Activated naive CD8-positive, alpha-beta T cell (primary cell): ENCODE measurements around the gene F10.
"Not testable (repeated sequence)": the region's sequence is repeated elsewhere in the genome, so short reads cannot be mapped to it uniquely, and the experiment has no call there.

Source experiments
- H3K27ac Mint-ChIP-seq: one replicate; pipeline ENCODE4 v1.8.0; 2021; ENCODE audit warnings: mixed read lengths
- H3K27me3 Mint-ChIP-seq: one replicate; pipeline ENCODE4 v1.8.0; 2021; ENCODE audit warnings: mixed read lengths
- H3K36me3 Mint-ChIP-seq: one replicate; pipeline ENCODE4 v1.8.0; 2021; ENCODE audit warnings: mixed read lengths
- H3K4me1 Mint-ChIP-seq: one replicate; pipeline ENCODE4 v1.8.0; 2021; ENCODE audit warnings: low read depth, mixed read lengths
- H3K4me3 Mint-ChIP-seq: one replicate; pipeline ENCODE4 v1.8.0; 2021; ENCODE audit warnings: mild to moderate bottlenecking, mixed read lengths
- H3K9me3 Mint-ChIP-seq: one replicate; pipeline ENCODE4 v1.8.0; 2021; ENCODE audit warnings: low read depth, mixed read lengths

The F10 gene

DNA sequence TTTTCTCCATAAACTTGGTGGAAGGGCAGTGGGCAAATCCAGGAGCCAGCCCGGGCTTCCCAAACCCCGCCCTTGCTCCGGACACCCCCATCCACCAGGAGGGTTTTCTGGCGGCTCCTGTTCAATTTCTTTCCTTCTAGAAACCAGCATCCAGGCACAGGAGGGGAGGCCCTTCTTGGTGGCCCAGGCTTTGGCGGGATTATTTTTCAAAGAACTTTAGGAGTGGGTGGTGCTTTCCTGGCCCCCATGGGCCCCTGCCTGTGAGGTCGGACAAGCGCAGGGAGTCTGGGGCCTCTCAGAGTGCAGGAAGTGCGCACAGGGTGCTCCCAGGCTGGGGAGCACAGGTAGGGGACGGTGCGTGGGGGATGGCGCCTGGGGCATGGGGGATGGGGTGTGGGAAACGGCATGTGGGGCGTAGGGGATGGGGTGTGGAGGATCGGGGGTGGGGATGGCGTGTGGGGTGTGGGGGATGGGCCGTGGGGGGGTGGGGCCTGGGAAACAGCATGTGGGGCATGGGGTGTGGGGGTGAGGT, 16.6 kb upstream of the F10 start:
- Mint-ChIP-seq H3K9me3 (no peaks in the 10 kb centered on the region), H3K27me3 (no peaks in the 10 kb centered on the region), H3K4me1 (peaks cover 2% of the 10 kb centered on the region), H3K4me3 (no peak overlapping the region), H3K27ac (no peak overlapping the region), H3K36me3 (no peaks in the 10 kb centered on the region)

DNA sequence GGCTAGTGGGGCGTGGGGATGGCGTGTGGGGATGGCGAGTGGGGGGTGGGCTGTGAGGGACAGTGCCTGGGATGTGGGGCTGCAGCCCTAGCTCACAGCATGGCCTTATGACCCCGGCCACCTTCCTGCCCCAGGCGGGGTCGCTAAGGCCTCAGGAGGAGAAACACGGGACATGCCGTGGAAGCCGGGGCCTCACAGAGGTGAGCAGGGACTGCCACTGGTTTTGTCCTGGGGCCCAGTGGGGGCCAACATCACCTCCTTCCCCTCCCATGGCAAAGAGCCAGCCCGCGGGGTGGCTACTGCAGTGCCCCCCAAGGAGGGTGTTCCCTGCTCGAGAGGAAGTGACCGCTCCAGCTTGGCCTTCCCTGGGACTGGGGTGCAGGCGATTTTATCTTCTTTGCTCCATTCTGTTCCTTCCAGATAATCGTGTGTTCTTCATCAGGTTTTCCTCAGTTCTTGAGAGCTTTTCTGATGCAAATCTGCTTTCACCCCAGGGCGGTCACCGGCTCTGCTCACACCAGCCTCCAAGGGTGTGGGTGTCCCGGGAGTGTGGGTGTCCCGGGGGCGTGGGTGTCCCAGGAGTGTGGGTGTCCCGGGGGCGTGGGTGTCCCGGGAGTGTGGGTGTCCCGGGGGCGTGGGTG, 15.8 kb upstream of the F10 start:
- Mint-ChIP-seq H3K4me3 (no peak overlapping the region), H3K27ac (no peak overlapping the region), H3K9me3 (no peaks in the 10 kb centered on the region), H3K36me3 (no peaks in the 10 kb centered on the region), H3K27me3 (no peaks in the 10 kb centered on the region), H3K4me1 (peaks cover 3% of the 10 kb centered on the region)

DNA sequence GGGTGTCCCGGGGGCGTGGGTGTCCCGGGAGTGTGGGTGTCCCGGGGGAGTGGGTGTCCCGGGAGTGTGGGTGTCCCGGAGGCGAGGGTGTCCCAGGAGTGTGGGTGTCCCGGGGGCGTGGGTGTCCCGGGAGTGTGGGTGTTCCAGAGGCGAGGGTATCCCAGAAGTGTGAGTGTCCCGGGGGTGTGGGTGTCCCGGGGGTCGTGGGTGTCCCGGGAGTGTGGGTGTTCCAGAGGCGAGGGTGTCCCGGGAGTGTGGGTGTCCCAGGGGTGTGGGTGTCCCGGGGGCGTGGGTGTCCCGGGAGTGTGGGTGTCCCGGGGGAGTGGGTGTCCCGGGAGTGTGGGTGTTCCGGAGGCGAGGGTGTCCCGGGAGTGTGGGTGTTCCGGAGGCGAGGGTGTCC, 14.1 kb upstream of the F10 start:
- H3K9me3 Mint-ChIP-seq, H3K27me3 Mint-ChIP-seq, H3K4me1 Mint-ChIP-seq, H3K36me3 Mint-ChIP-seq, H3K4me3 Mint-ChIP-seq, H3K27ac Mint-ChIP-seq: not testable (repeated sequence)

DNA sequence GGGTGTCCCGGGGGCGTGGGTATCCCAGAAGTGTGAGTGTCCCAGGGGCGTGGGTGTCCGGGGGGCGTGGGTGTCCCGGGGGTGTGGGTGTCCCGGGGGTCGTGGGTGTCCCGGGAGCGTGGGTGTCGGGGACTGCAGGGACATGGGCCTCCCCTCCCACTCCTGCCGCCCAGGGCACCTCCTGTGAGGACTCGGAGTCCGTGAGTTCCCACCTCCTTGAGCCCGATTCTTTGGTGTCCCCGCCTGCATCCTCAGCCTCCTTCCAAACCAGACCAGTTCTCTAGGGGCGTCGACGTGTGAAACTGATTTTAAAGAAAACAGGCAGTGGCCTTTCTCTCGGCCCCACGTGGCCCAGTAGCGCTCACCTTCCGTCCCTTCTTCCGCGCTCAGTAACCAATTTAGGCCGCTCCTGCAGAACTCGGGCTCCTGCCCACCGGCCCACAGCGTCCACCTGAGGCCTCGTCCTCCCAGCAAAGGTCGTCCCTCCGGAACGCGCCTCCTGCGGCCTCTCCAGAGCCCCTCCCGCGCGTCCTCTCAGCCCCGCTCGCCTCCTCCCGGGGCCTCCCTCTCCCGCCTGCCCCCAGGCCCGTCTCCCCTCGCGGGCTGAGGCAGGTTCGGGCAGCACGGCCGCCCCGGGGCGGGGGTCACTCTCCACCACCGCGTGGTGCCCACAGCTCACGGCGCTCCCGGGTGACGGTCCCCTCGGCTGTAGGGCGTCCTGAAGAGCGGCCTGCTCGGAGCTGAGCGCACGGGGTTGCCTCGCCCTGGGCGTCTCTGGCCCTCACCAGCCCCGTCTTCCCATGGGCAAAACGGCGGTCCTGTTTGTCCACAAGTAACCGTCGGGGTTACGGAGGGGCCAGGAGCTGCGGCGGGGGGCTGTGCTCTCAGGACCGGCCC, 13.2 kb upstream of the F10 start:
- Mint-ChIP-seq H3K9me3 (no peaks in the 10 kb centered on the region), H3K27ac (peak overlapping the region; percentile 34), H3K36me3 (no peaks in the 10 kb centered on the region), H3K4me1 (peaks cover 3% of the 10 kb centered on the region), H3K4me3 (peak overlapping the region; percentile 35), H3K27me3 (no peaks in the 10 kb centered on the region)

DNA sequence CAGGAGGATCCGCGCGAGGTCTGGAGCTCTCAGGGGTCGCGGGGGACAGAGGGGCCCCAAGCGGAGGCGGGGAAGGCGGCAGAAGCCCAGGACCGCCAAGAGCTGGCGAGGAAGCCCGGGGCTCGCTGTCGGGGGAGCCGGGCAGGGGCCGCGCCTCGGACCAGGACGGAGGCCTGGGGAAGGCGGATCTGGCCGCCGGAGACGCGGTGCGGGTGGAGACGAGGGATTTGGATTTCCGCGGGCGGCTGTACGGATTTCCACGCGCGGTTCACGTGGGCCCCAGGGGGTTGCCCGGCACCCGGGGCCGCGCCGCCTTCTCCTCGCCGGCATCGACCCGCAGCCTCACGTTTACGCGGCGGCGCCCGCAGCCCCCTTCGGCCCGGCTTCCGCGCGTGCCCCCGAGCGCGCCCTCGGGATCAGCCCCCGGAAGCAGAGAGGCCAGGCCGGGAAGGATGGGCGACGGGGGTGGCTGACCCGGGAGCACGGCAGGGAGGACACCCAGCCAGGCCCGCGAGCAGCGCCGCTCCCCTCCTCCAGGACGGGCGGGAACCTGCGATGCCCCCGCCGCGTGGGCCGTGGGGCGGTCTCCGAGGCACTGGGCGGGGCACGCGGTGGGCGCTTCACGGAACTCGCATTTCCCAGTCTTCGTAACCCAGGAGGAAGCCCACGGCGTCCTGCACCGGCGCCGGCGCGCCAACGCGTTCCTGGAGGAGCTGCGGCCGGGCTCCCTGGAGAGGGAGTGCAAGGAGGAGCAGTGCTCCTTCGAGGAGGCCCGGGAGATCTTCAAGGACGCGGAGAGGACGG, 12.3 kb upstream of the F10 start:
- Mint-ChIP-seq H3K9me3 (no peaks in the 10 kb centered on the region), H3K27me3 (no peaks in the 10 kb centered on the region), H3K4me1 (peaks cover 3% of the 10 kb centered on the region), H3K27ac (no peak overlapping the region), H3K4me3 (peak overlapping the region; percentile 13), H3K36me3 (no peaks in the 10 kb centered on the region)

DNA sequence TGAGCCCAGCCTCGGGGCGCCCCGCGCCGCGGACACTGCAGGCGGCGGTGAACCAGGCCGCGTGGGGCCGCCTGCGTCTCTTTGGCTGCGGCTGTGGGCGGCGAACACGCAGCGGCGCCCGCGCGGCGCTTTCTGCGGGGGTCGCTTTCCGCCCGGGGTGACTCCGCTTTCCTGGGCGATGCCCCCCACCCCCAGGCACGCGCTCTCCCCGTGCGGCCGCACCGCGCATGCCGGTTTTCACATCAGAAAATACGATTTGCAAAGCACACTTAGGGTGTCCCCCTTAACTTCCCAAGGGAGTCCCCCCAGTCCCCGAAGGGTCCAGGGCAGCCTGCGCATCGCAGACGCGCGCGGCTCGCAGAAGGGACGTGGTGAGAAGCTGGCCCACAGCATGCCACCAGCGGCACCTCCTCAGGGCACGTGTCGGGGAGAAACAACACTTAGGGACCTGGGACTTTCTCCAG, 11.7 kb upstream of the F10 start:
- H3K9me3 Mint-ChIP-seq, result no peaks in the 10 kb centered on the region
- H3K4me1 Mint-ChIP-seq, result peaks cover 3% of the 10 kb centered on the region
- H3K4me3 Mint-ChIP-seq, result peak overlapping the region; percentile 59
- no peaks in the 10 kb centered on the region for H3K36me3 Mint-ChIP-seq
- H3K27me3 Mint-ChIP-seq, result no peaks in the 10 kb centered on the region
- peak overlapping the region; percentile 66 for H3K27ac Mint-ChIP-seq

DNA sequence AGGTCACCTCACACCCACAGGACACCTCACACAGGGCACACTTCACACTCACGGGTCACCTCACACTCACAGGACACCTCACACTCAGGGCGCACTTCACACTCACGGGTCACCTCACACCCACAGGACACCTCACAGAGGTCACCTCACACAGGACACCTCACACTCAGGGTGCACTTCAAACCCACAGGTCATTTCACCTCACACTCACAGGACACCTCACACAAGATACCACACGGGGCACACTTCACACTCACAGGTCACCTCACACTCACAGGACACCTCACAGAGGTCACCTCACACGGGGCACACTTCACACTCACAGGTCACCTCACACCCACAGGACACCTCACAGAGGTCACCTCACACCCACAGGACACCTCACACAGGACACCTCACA, 10.8 kb upstream of the F10 start:
- not testable (repeated sequence) for H3K9me3 Mint-ChIP-seq, H3K4me1 Mint-ChIP-seq, H3K4me3 Mint-ChIP-seq, H3K27ac Mint-ChIP-seq, H3K36me3 Mint-ChIP-seq, H3K27me3 Mint-ChIP-seq

DNA sequence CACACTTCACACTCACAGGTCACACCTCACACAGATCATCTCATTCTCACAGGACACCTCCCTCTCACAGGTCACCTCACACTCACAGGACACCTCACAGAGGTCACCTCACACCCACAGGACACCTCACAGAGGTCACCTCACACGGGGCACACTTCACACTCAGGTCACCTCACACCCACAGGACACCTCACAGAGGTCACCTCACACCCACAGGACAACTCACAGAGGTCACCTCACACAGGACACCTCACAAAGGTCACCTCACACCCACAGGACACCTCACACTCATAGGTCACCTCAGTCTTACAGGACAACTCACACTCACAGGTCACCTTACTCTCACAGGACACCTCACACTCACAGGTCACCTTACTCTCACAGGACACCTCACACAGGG, 10.1 kb upstream of the F10 start:
- H3K9me3 Mint-ChIP-seq, H3K27ac Mint-ChIP-seq, H3K27me3 Mint-ChIP-seq, H3K4me3 Mint-ChIP-seq, H3K4me1 Mint-ChIP-seq, H3K36me3 Mint-ChIP-seq: not testable (repeated sequence)

DNA sequence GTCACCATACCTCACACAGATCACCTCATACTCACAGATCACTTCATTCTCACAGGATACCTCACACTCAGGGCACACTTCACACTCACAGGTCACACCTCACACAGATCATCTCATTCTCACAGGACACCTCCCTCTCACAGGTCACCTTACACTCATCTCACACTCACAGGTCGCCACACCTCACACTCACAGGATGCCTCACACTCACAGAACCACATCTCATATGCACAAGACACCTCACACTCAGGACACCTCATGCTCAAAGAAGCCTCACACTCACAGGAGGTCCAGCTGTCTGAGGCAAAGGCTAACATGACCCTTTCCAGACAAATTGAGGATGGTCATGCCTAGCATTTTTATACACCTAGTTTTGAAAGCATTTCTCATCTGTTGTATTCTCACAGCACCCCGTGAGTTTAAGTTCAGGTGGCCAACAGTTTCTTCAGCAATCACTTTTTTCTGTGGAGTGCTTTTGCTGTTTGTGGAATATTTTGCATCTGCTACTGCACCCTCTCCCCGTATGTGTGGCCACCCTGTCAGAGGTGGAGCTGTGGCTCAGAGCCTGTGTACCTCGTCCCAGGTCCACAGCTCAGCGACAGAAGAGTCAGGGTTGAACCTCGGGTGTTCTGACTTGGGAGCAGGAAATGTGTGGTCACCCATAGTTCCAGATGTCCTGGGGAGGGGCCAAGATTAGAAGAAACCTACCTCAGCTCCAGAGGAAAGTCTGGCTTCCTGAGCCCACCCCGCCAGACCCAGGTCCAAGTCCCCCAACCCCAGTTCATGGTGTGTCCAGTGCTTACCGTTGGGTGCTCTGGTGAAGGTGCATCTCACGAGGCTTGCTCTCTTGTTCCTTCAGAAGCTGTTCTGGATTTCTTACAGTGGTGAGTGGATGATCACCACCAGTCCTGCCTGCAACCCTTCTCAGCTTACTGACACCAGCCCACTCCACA, 9.4 kb upstream of the F10 start:
- Mint-ChIP-seq H3K4me3 (no peak overlapping the region), H3K9me3 (no peaks in the 10 kb centered on the region), H3K27me3 (no peaks in the 10 kb centered on the region), H3K4me1 (peaks cover 3% of the 10 kb centered on the region), H3K36me3 (no peaks in the 10 kb centered on the region), H3K27ac (no peak overlapping the region)

DNA sequence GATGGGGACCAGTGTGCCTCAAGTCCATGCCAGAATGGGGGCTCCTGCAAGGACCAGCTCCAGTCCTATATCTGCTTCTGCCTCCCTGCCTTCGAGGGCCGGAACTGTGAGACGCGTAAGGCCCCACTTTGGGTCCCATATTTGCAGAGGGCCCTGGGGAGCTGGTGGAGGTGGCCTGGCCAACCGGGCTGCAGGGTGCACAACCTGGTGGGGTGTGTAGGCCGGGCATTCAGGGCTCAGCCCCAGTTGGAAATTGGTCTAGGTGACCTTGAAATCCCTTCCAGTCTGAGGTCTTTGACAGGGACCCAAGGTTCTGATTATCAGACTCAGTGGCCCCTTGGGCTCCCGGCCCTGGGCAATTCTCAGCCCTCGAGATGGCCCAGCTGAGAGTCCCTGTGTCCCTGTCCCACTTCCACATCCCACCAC, 8.7 kb upstream of the F10 start:
- Mint-ChIP-seq H3K4me3 (no peak overlapping the region), H3K4me1 (peaks cover 3% of the 10 kb centered on the region), H3K27ac (no peak overlapping the region), H3K36me3 (no peaks in the 10 kb centered on the region), H3K9me3 (no peaks in the 10 kb centered on the region), H3K27me3 (no peaks in the 10 kb centered on the region)

DNA sequence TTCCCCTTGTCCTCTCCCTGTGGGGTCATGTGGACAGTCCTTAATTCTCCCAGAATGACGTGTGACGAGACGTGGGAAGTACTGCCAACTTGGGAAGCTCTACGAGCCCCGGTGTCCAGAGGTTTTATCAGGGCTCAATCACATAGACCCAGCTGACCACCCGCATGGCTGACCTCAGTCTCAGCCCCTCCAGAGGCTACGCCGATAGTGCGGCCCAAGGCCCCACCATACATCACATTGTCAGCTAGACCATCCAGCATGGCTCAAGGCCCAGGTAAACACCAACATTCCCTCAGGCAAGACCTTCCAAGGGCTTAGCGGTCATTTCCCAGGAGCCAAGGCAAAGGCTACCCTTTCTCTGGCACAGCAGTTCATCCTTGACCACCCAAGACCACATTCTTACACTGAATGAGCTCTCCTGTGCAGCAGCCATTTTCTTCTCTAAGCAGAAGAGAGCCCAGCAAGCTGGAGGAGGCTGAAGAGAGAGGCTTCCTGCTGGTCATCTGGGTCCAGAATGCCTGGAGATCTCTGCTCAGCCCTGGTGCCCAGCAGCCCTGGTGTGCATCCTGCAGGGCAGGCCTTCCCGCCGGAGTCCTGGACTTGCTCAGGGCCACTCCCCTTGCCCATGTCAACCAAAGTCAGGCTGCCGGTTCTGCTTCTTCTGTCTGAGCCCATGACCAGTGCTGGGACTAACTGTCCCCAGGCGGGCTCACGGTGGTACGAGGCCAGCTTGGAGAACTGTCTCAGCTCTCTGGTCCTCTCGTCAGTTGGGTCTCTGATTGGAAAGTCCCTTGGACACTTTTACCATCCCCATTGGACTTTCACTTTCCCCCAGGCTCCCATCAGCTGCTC, 7.9 kb upstream of the F10 start:
- H3K27me3 Mint-ChIP-seq, result no peaks in the 10 kb centered on the region
- H3K4me3 Mint-ChIP-seq, result no peak overlapping the region
- H3K4me1 Mint-ChIP-seq, result peaks cover 3% of the 10 kb centered on the region
- no peak overlapping the region for H3K27ac Mint-ChIP-seq
- H3K36me3 Mint-ChIP-seq, result no peaks in the 10 kb centered on the region
- no peaks in the 10 kb centered on the region for H3K9me3 Mint-ChIP-seq

DNA sequence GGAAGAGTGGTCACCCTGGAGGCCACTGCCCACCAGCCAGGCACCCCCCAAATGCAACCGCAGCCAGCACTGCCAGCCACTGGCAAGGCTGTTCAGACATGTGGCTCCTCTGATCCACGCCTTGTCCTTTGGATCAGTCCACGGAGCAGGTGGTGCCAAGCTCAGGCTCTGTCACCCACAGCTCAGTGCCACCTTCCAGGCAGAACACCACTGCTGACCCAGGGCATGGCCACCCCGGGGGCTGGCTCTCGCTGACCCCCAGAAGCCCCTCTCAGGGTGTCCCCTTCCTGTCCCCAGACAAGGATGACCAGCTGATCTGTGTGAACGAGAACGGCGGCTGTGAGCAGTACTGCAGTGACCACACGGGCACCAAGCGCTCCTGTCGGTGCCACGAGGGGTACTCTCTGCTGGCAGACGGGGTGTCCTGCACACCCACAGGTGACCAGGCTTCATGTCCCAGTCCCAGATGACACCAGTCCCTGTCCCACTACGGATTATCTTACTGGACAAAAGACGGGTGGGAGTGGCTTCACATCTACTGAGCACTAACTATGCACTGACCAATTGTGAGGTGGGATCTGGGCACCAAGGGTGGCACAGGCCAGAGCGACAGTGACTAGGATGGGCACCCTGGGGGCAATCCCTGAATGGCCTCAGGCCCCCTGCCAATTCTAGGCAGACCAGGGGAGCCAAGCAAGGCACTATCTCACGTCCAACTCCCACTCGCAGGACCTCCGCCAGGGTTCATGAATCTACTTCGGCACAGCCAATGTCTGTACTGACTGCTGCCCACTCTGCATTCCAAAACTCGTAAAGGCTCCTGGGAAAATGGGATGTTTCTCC, 7.0 kb upstream of the F10 start:
- Mint-ChIP-seq H3K36me3 (no peaks in the 10 kb centered on the region), H3K27me3 (no peaks in the 10 kb centered on the region), H3K4me1 (peaks cover 3% of the 10 kb centered on the region), H3K9me3 (no peaks in the 10 kb centered on the region), H3K27ac (no peak overlapping the region), H3K4me3 (no peak overlapping the region)
